Neural cell (in vitro differentiated cells): ENCODE data around the gene MME. TPM values are rescaled to one million over a fixed set of nuclear protein-coding genes. Genes with fewer than 3 reads are reported as not detected.

Source experiments
- H2AFZ ChIP-seq: fragments of 200-600, 300-800 bp; sonication (generic), shearing (Covaris generic); 2 replicates; pipeline ENCODE4 v1.6.0; 2014; ENCODE audit warnings: low read depth, mild to moderate bottlenecking, antibody characterized with exemption, low read length, moderate library complexity
- H3F3A ChIP-seq: fragments of 200-600 bp; shearing (Covaris generic); 2 replicates; pipeline ENCODE4 v1.6.1; 2016; ENCODE audit warnings: mild to moderate bottlenecking, moderate library complexity, mixed read lengths, antibody characterized with exemption, low read length; ENCODE audit not compliant: insufficient read depth, poor library complexity, severe bottlenecking
- H3K27ac ChIP-seq: fragments of 200-600, 300-800 bp; sonication (generic), shearing (Covaris generic); 2 replicates; pipeline ENCODE4 v1.5.1; 2014; ENCODE audit warnings: mild to moderate bottlenecking, low read length, moderate library complexity
- H3K27me3 ChIP-seq: fragments of 300-800, 200-600 bp; sonication (generic), shearing (Covaris generic); 2 replicates; pipeline ENCODE4 v1.6.0; 2014; ENCODE audit warnings: mild to moderate bottlenecking, low read depth, low read length, moderate library complexity; ENCODE audit not compliant: insufficient read depth
- H3K36me3 ChIP-seq: fragments of 300-800, 200-600 bp; sonication (generic), shearing (Covaris generic); 2 replicates; pipeline ENCODE4 v1.5.1; 2014; ENCODE audit warnings: mild to moderate bottlenecking, antibody characterized with exemption, low read length, moderate library complexity; ENCODE audit not compliant: insufficient read depth
- H3K4me2 ChIP-seq: fragments of 300-800, 200-600 bp; sonication (generic), shearing (Covaris generic); 2 replicates; pipeline ENCODE4 v1.6.0; 2014; ENCODE audit warnings: mild to moderate bottlenecking, low read length
- H3K4me3 ChIP-seq: fragments of 300-800, 200-600 bp; sonication (generic), shearing (Covaris generic); 2 replicates; pipeline ENCODE4 v1.5.1; 2014; ENCODE audit warnings: mild to moderate bottlenecking, low read length, moderate library complexity
- H3K79me2 ChIP-seq: fragments of 200-600 bp; shearing (Covaris generic); replicated peaks from 2 replicates; pipeline ENCODE4 v1.6.0; 2014; ENCODE audit warnings: mild to moderate bottlenecking, low read length, moderate library complexity; ENCODE audit not compliant: insufficient read depth
- H3K9ac ChIP-seq: fragments of 300-800, 200-600 bp; sonication (generic), shearing (Covaris generic); 2 replicates; pipeline ENCODE4 v1.6.1; 2016; ENCODE audit warnings: mild to moderate bottlenecking, low read length, mixed read lengths
- H3K9me2 ChIP-seq: fragments of 200-600 bp; shearing (Covaris generic); 2 replicates; pipeline ENCODE4 v1.6.1; 2016; ENCODE audit warnings: mild to moderate bottlenecking, low read length, mixed read lengths; ENCODE audit not compliant: insufficient read depth
- H3K9me3 ChIP-seq: fragments of 200-600, 300-800 bp; sonication (generic), shearing (Covaris generic); 2 replicates; pipeline ENCODE4 v1.6.1; 2016; ENCODE audit warnings: mild to moderate bottlenecking, mixed run types, low read length, moderate library complexity, mixed read lengths
- H4K20me1 ChIP-seq: fragments of 200-600 bp; shearing (Covaris generic); 2 replicates; pipeline ENCODE4 v1.6.1; 2016; ENCODE audit warnings: mild to moderate bottlenecking, mixed run types; ENCODE audit not compliant: insufficient read depth
- EP300 ChIP-seq: fragments of 450-650 bp; conservative IDR thresholded peaks from 2 replicates; pipeline ENCODE4 v1.6.1; 2014; ENCODE audit warnings: antibody characterized with exemption, mild to moderate bottlenecking, moderate library complexity; ENCODE audit not compliant: poor library complexity, severe bottlenecking
- EZH2 ChIP-seq: fragments of 200-600, 300-800 bp; shearing (Covaris generic), sonication (generic); IDR thresholded peaks from 2 replicates; pipeline ENCODE4 v1.6.1; 2014; ENCODE audit warnings: antibody characterized with exemption, low read length, borderline replicate concordance, mild to moderate bottlenecking; ENCODE audit not compliant: insufficient read depth, poor library complexity, severe bottlenecking
- MXI1 ChIP-seq: fragments of 450-650 bp; conservative IDR thresholded peaks from 2 replicates; pipeline ENCODE4 v1.6.1; 2014; ENCODE audit warnings: antibody characterized with exemption, mild to moderate bottlenecking; ENCODE audit not compliant: poor library complexity, severe bottlenecking
- POLR2AphosphoS5 ChIP-seq: IDR thresholded peaks from 2 replicates; pipeline ENCODE4 v1.6.1; 2012
- RAD21 ChIP-seq: fragments of 450-650 bp; conservative IDR thresholded peaks from 2 replicates; pipeline ENCODE4 v1.6.1; 2014; ENCODE audit warnings: antibody characterized with exemption, mild to moderate bottlenecking, moderate library complexity
- REST ChIP-seq: IDR thresholded peaks from 2 replicates; pipeline ENCODE4 v1.6.1; 2012; ENCODE audit warnings: borderline replicate concordance
- SMC3 ChIP-seq: fragments of 450-650 bp; conservative IDR thresholded peaks from 2 replicates; pipeline ENCODE4 v1.6.1; 2014; ENCODE audit warnings: antibody characterized with exemption, mild to moderate bottlenecking, moderate library complexity; ENCODE audit not compliant: poor library complexity
- TAF1 ChIP-seq: IDR thresholded peaks from 2 replicates; pipeline ENCODE4 v1.6.1; 2012; ENCODE audit warnings: low read depth
- polyA plus RNA-seq: library from polyadenylated mRNA; depleted of rRNA; stranded (reverse); fragments of >200 nt; gene quantifications from 2 replicates; pipeline ENCODE4 v1.2.3, GENCODE V29; 2014
- TF ChIP-seq, protein P1 (sequence below): fragments of 450-650 bp; IDR thresholded peaks from 2 replicates; pipeline ENCODE4 v1.5.1; 2014; ENCODE audit warnings: antibody characterized with exemption, mild to moderate bottlenecking, moderate library complexity; ENCODE audit not compliant: poor library complexity, severe bottlenecking

Gene MME
- polyA plus RNA-seq, 1 donor from 2014 or later = 0.54 TPM

- no peaks in the 10 kb centered on the region for H4K20me1 ChIP-seq
- no peaks in the 10 kb centered on the region for H3F3A ChIP-seq
- H2AFZ ChIP-seq = no peak overlapping the region
- no peak overlapping the region for H3K9ac ChIP-seq
- no peaks in the 10 kb centered on the region for H3K9me3 ChIP-seq
- H3K27me3 ChIP-seq = no peaks in the 10 kb centered on the region
- H3K36me3 ChIP-seq = no peaks in the 10 kb centered on the region
- no peak overlapping the region for H3K4me3 ChIP-seq
- no peaks in the 10 kb centered on the region for H3K9me2 ChIP-seq
- H3K27ac ChIP-seq = no peak overlapping the region
- H3K4me2 ChIP-seq = no peak overlapping the region
- TF ChIP-seq EP300 (no peak), RAD21 (no peak), EZH2 (no peak), POLR2AphosphoS5 (no peak), MXI1 (no peak), TAF1 (no peak), SMC3 (no peak), REST (no peak)
- TF ChIP-seq, protein P1, sequence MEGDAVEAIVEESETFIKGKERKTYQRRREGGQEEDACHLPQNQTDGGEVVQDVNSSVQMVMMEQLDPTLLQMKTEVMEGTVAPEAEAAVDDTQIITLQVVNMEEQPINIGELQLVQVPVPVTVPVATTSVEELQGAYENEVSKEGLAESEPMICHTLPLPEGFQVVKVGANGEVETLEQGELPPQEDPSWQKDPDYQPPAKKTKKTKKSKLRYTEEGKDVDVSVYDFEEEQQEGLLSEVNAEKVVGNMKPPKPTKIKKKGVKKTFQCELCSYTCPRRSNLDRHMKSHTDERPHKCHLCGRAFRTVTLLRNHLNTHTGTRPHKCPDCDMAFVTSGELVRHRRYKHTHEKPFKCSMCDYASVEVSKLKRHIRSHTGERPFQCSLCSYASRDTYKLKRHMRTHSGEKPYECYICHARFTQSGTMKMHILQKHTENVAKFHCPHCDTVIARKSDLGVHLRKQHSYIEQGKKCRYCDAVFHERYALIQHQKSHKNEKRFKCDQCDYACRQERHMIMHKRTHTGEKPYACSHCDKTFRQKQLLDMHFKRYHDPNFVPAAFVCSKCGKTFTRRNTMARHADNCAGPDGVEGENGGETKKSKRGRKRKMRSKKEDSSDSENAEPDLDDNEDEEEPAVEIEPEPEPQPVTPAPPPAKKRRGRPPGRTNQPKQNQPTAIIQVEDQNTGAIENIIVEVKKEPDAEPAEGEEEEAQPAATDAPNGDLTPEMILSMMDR = no peak
- H3K79me2 ChIP-seq = no peaks in the 10 kb centered on the region
Observed at GRCh38 chr3:155227141-155227540, 147.0 kb downstream of the MME start.

DNA sequence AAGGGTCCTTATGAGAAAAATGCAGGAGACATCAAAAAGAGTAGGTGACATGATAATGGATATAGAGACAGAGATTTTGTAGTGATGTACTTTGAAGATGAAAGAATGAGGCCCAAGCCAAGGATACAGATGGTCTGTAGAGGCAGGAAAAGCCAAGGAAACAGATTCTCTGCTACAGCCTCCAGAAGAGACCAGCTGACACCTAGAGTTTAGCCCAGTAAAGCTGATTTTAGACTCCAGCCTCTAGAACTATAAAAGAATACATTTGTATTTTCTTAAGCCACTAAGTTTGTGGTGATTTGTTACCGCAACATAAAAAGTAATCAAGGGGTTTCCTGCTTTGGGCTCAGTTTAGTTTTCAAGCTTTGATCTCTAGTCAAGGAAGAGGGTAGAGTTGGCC, 148.6 kb downstream of the MME start:
- Histone ChIP-seq H3K79me2 (no peaks in the 10 kb centered on the region), H3K4me2 (no peak overlapping the region), H3K27me3 (no peaks in the 10 kb centered on the region), H3K36me3 (no peaks in the 10 kb centered on the region), H3K9ac (no peak overlapping the region), H2AFZ (no peak overlapping the region), H3K4me3 (no peak overlapping the region), H3K27ac (no peak overlapping the region), H4K20me1 (no peaks in the 10 kb centered on the region), H3K9me2 (no peaks in the 10 kb centered on the region), H3F3A (no peaks in the 10 kb centered on the region), H3K9me3 (no peaks in the 10 kb centered on the region)
- TF ChIP-seq EP300 = no peak
- TF ChIP-seq REST = no peak
- no peak for TF ChIP-seq RAD21
- TF ChIP-seq, protein P1 = no peak
- TF ChIP-seq EZH2 = no peak
- TF ChIP-seq TAF1 = no peak
- TF ChIP-seq POLR2AphosphoS5 = no peak
- TF ChIP-seq SMC3 = no peak
- TF ChIP-seq MXI1 = no peak
